Measurements from ENCODE around the gene SLC13A4. TPM values are rescaled to one million over a fixed set of nuclear protein-coding genes. Genes with fewer than 3 reads are reported as not detected.
"Not testable (repeated sequence)": the region's sequence is repeated elsewhere in the genome, so short reads cannot be mapped to it uniquely, and the experiment has no call there.

Gene SLC13A4
- total RNA-seq, 2 experiments from 2014 or later, result not detected

- no peak for DNase-seq
- Mint-ChIP-seq H3K9me3 (no peaks in the 10 kb centered on the region), H3K4me1 (no peaks in the 10 kb centered on the region), H3K36me3 (peaks cover 4% of the 10 kb centered on the region), H3K4me3 (no peak overlapping the region), H3K27ac (no peak overlapping the region), H3K27me3 (no peaks in the 10 kb centered on the region)
Measured at GRCh38 chr7:135704698-135705097, 23.3 kb downstream of the SLC13A4 start.

- no peaks in the 10 kb centered on the region for H3K9me3 Mint-ChIP-seq
- H3K4me3 Mint-ChIP-seq, result no peak overlapping the region
- H3K27ac Mint-ChIP-seq, result no peak overlapping the region
- peaks cover 4% of the 10 kb centered on the region for H3K36me3 Mint-ChIP-seq
- no peaks in the 10 kb centered on the region for H3K27me3 Mint-ChIP-seq
- DNase-seq, result no peak
- H3K4me1 Mint-ChIP-seq, result no peaks in the 10 kb centered on the region
Measured at GRCh38 chr7:135704074-135704473, 23.9 kb downstream of the SLC13A4 start.

GRCh38 chr7:135697276-135698049, 30.5 kb downstream of the SLC13A4 start:
- no peaks in the 10 kb centered on the region for H3K9me3 Mint-ChIP-seq
- DNase-seq, result no peak
- H3K27me3 Mint-ChIP-seq, result no peaks in the 10 kb centered on the region
- peak overlapping the region; percentile 21 for H3K27ac Mint-ChIP-seq
- H3K4me3 Mint-ChIP-seq, result no peak overlapping the region
- no peaks in the 10 kb centered on the region for H3K4me1 Mint-ChIP-seq
- peaks cover 4% of the 10 kb centered on the region for H3K36me3 Mint-ChIP-seq

- Mint-ChIP-seq H3K27me3 (no peaks in the 10 kb centered on the region), H3K27ac (no peak overlapping the region), H3K4me1 (no peaks in the 10 kb centered on the region), H3K9me3 (no peaks in the 10 kb centered on the region), H3K36me3 (peaks cover 3% of the 10 kb centered on the region), H3K4me3 (no peak overlapping the region)
- DNase-seq, result no peak
Measured at GRCh38 chr7:135693558-135693957, 34.4 kb downstream of the SLC13A4 start.

- not testable (repeated sequence) for H3K27me3 Mint-ChIP-seq
Measured at GRCh38 chr7:135692606-135693005, 35.4 kb downstream of the SLC13A4 start.

GRCh38 chr7:135692055-135692454, 35.9 kb downstream of the SLC13A4 start:
- Mint-ChIP-seq H3K27me3 (no peaks in the 10 kb centered on the region), H3K4me1 (no peaks in the 10 kb centered on the region), H3K9me3 (no peaks in the 10 kb centered on the region), H3K4me3 (no peak overlapping the region), H3K27ac (no peak overlapping the region), H3K36me3 (peaks cover 3% of the 10 kb centered on the region)
- no peak for DNase-seq

More at GRCh38 chr7:135692606-135693005, 35.4 kb downstream of the SLC13A4 start:
- not testable (repeated sequence) for H3K4me3 Mint-ChIP-seq, H3K36me3 Mint-ChIP-seq, H3K4me1 Mint-ChIP-seq, H3K27ac Mint-ChIP-seq, DNase-seq, H3K9me3 Mint-ChIP-seq

GRCh38 chr7:135690566-135690965, 37.4 kb downstream of the SLC13A4 start:
- Mint-ChIP-seq H3K27ac (no peak overlapping the region), H3K36me3 (peaks cover 3% of the 10 kb centered on the region), H3K4me1 (no peaks in the 10 kb centered on the region), H3K4me3 (no peak overlapping the region), H3K27me3 (no peaks in the 10 kb centered on the region), H3K9me3 (no peaks in the 10 kb centered on the region)
- DNase-seq, result no peak

- no peak for DNase-seq
- no peaks in the 10 kb centered on the region for H3K4me1 Mint-ChIP-seq
- H3K27ac Mint-ChIP-seq, result no peak overlapping the region
- no peak overlapping the region for H3K4me3 Mint-ChIP-seq
- no peaks in the 10 kb centered on the region for H3K9me3 Mint-ChIP-seq
- H3K27me3 Mint-ChIP-seq, result no peaks in the 10 kb centered on the region
- peaks cover 5% of the 10 kb centered on the region for H3K36me3 Mint-ChIP-seq
Measured at GRCh38 chr7:135687466-135687865, 40.5 kb downstream of the SLC13A4 start.

GRCh38 chr7:135685306-135686084, 42.5 kb downstream of the SLC13A4 start:
- no peaks in the 10 kb centered on the region for H3K9me3 Mint-ChIP-seq
- no peak overlapping the region for H3K27ac Mint-ChIP-seq
- peaks cover 5% of the 10 kb centered on the region for H3K36me3 Mint-ChIP-seq
- no peaks in the 10 kb centered on the region for H3K27me3 Mint-ChIP-seq
- H3K4me1 Mint-ChIP-seq, result peaks cover 6% of the 10 kb centered on the region
- DNase-seq, result no peak
- no peak overlapping the region for H3K4me3 Mint-ChIP-seq

- Mint-ChIP-seq H3K4me3 (no peak overlapping the region), H3K27ac (no peak overlapping the region), H3K36me3 (peaks cover 6% of the 10 kb centered on the region), H3K27me3 (no peaks in the 10 kb centered on the region), H3K4me1 (peaks cover 7% of the 10 kb centered on the region), H3K9me3 (no peaks in the 10 kb centered on the region)
- DNase-seq, result no peak
Measured at GRCh38 chr7:135684699-135685098, 43.3 kb downstream of the SLC13A4 start.

- peaks cover 7% of the 10 kb centered on the region for H3K4me1 Mint-ChIP-seq
- no peaks in the 10 kb centered on the region for H3K27me3 Mint-ChIP-seq
- DNase-seq, result no peak
- no peaks in the 10 kb centered on the region for H3K9me3 Mint-ChIP-seq
- H3K4me3 Mint-ChIP-seq, result no peak overlapping the region
- H3K27ac Mint-ChIP-seq, result no peak overlapping the region
- peaks cover 4% of the 10 kb centered on the region for H3K36me3 Mint-ChIP-seq
Measured at GRCh38 chr7:135684136-135684535, 43.9 kb downstream of the SLC13A4 start.

GRCh38 chr7:135683609-135684008, 44.4 kb downstream of the SLC13A4 start:
- Mint-ChIP-seq H3K27me3 (no peaks in the 10 kb centered on the region), H3K27ac (no peak overlapping the region), H3K9me3 (no peaks in the 10 kb centered on the region), H3K4me3 (no peak overlapping the region), H3K36me3 (peaks cover 3% of the 10 kb centered on the region), H3K4me1 (peaks cover 11% of the 10 kb centered on the region)
- DNase-seq, result no peak

- Mint-ChIP-seq H3K36me3 (peaks cover 3% of the 10 kb centered on the region), H3K4me3 (no peak overlapping the region), H3K9me3 (no peaks in the 10 kb centered on the region), H3K4me1 (peaks cover 13% of the 10 kb centered on the region), H3K27me3 (no peaks in the 10 kb centered on the region), H3K27ac (no peak overlapping the region)
- DNase-seq, result no peak
Measured at GRCh38 chr7:135682191-135682590, 45.8 kb downstream of the SLC13A4 start.

GRCh38 chr7:135681762-135682161, 46.2 kb downstream of the SLC13A4 start:
- Mint-ChIP-seq H3K4me1 (peaks cover 13% of the 10 kb centered on the region), H3K4me3 (no peak overlapping the region), H3K27me3 (no peaks in the 10 kb centered on the region), H3K36me3 (peaks cover 3% of the 10 kb centered on the region), H3K27ac (no peak overlapping the region), H3K9me3 (no peaks in the 10 kb centered on the region)
- DNase-seq, result no peak

- peaks cover 6% of the 10 kb centered on the region for H3K36me3 Mint-ChIP-seq
Measured at GRCh38 chr7:135678612-135679575, 49.1 kb downstream of the SLC13A4 start.

More at GRCh38 chr7:135678612-135679575, 49.1 kb downstream of the SLC13A4 start:
- no peaks in the 10 kb centered on the region for H3K27me3 Mint-ChIP-seq
- H3K9me3 Mint-ChIP-seq, result no peaks in the 10 kb centered on the region
- no peak overlapping the region for H3K27ac Mint-ChIP-seq
- H3K4me1 Mint-ChIP-seq, result peaks cover 13% of the 10 kb centered on the region
- no peak for DNase-seq
- no peak overlapping the region for H3K4me3 Mint-ChIP-seq
